Gastrocnemius medialis (tissue), 4 donors: ENCODE measurements around the gene MBL2.

Source experiments
- CTCF ChIP-seq, 5 experiments: fragments of 450-650 bp in 3 of 5; fragments of 200-600 bp in 2 of 5; sonication (generic) in 2 of 5; IDR thresholded peaks in 4 of 5; conservative IDR thresholded peaks in 1 of 5; 1 replicate in 4 of 5; 2 replicates in 1 of 5; pipeline ENCODE4 v1.5.1; 2016 to 2019; ENCODE audit warnings: antibody characterized with exemption in 5 of 5, mild to moderate bottlenecking in 3 of 5, moderate library complexity in 3 of 5
- POLR2A ChIP-seq, 2 donors: fragments of 450-650 bp; IDR thresholded peaks; one replicate each; pipeline ENCODE4 v1.6.1; 2017; ENCODE audit warnings: antibody characterized with exemption in 2 of 2, mild to moderate bottlenecking in 2 of 2, moderate library complexity in 2 of 2

DNA sequence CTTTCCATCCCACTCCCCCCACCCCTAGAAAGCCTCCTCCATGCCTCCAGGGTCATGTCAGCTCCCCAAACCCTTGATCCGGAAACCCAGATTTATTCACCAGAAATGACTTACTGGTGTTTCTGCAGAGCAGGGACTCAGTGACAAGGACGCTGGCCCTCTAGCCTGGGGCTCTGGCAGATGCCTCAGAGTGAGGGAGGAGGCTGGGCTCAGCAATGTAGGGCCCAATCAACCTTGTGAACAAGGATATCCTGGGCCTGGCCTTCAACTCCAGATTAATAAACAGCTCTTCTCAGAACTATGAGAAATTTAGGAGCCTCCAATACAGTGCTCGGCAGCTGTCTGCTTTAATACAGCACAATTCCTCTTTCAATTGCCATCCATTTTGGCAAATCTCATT is at the start of gene MBL2:
- no peak for TF ChIP-seq CTCF (IDR thresholded peaks at IDR 0.05 in 4 of 5, conservative IDR thresholded peaks at IDR 0.05 in 1 of 5)
- no peak for TF ChIP-seq POLR2A (IDR thresholded peaks at IDR 0.05)
